ENCODE measurements around the gene ZACN. TPM values are rescaled to one million over a fixed set of nuclear protein-coding genes. Genes with fewer than 3 reads are reported as not detected.
"Not testable (repeated sequence)": the region's sequence is repeated elsewhere in the genome, so short reads cannot be mapped to it uniquely, and the experiment has no call there.

Gene ZACN
- total and polyA plus RNA-seq, 10 donors, result 0.17 to 1.9 (median 1.0) TPM; not detected in 5

GRCh38 chr17:76076765-76077583 lies 2.0 kb upstream of the ZACN start:
- intact Hi-C loops (cut with DNase I; ENCODE audit: low total_unique reads), result no loop called here
- peaks cover 0 to 8% (median under 1%) of the 10 kb centered on the region in 6 donors for H3K36me3 ChIP-seq
- no peaks in the 10 kb centered on the region for H3K9me3 ChIP-seq
- no peak overlapping the region for H3K27ac ChIP-seq
- peaks cover 34 to 79% (median 50%) of the 10 kb centered on the region in 6 donors for H3K4me1 ChIP-seq
- peak; percentile 80 for DNase-seq
- WGBS, 5 donors, result 4 to 13% (median 6%) methylated on average over 8 to 82 of the region's 82 CpGs
- peak overlapping the region in 7 of 8 donors; percentile 14 to 56 (median 19) for H3K4me3 ChIP-seq
- H3K27me3 ChIP-seq (replicated peaks in 1 of 7), result peaks cover 16 to 75% (median 64%) of the 10 kb centered on the region in 7 donors
- TF ChIP-seq POLR2A (IDR thresholded peaks at IDR 0.05), result no peak
- TF ChIP-seq POLR2AphosphoS5 (IDR thresholded peaks at IDR 0.05), result peak; percentile 36 to 76 (median 37)

GRCh38 chr17:76077584-76078110 lies 1.3 kb upstream of the ZACN start:
- 25 to 37% (median 32%) methylated on average over 10 to 12 of the region's 12 CpGs for WGBS, 5 donors
- peaks cover 34 to 76% (median 49%) of the 10 kb centered on the region in 6 donors for H3K4me1 ChIP-seq
- TF ChIP-seq POLR2A (IDR thresholded peaks at IDR 0.05) (no peak), CTCF (IDR thresholded peaks at IDR 0.05 in 8 of 11, conservative IDR thresholded peaks at IDR 0.05 in 3 of 11) (no peak), POLR2AphosphoS5 (IDR thresholded peaks at IDR 0.05) (no peak)
- peaks cover 16 to 75% (median 64%) of the 10 kb centered on the region in 7 donors for H3K27me3 ChIP-seq (replicated peaks in 1 of 7)
- DNase-seq, result no peak
- H3K27ac ChIP-seq, result no peak overlapping the region
- H3K9me3 ChIP-seq, result no peaks in the 10 kb centered on the region
- H3K36me3 ChIP-seq, result peaks cover 0 to 14% (median 4%) of the 10 kb centered on the region in 6 donors
- H3K4me3 ChIP-seq, result no peak overlapping the region
- intact Hi-C loops (cut with DNase I; ENCODE audit: low total_unique reads), result no loop called here

- DNase-seq; H3K4me3 ChIP-seq; intact Hi-C loops (cut with DNase I; ENCODE audit: low total_unique reads); H3K27ac ChIP-seq; H3K9me3 ChIP-seq: not testable (repeated sequence)
- WGBS, 5 donors, result 39 to 61% (median 56%) methylated on average over 5 of the region's 5 CpGs
- peaks cover 31 to 70% (median 44%) of the 10 kb centered on the region in 6 donors for H3K4me1 ChIP-seq
- peaks cover 0 to 22% (median 12%) of the 10 kb centered on the region in 6 donors for H3K36me3 ChIP-seq
- peaks cover 16 to 74% (median 64%) of the 10 kb centered on the region in 7 donors for H3K27me3 ChIP-seq (replicated peaks in 1 of 7)
Observed at GRCh38 chr17:76078370-76078769, 612 bp upstream of the ZACN start.

GRCh38 chr17:76079535-76079955 lies 563 bp downstream of the ZACN start:
- Histone ChIP-seq H3K4me1 (peaks cover 25 to 61% (median 36%) of the 10 kb centered on the region in 6 donors), H3K9me3 (no peaks in the 10 kb centered on the region), H3K27ac (no peak overlapping the region), H3K4me3 (no peak overlapping the region), H3K27me3 (replicated peaks in 1 of 7) (peaks cover 10 to 62% (median 53%) of the 10 kb centered on the region in 7 donors), H3K36me3 (peaks cover 0 to 33% (median 23%) of the 10 kb centered on the region in 6 donors)
- 24 to 47% (median 34%) methylated on average over 7 to 9 of the region's 9 CpGs for WGBS, 5 donors
- DNase-seq, result no peak
- intact Hi-C loops (cut with DNase I; ENCODE audit: low total_unique reads), result no loop called here
- TF ChIP-seq CTCF (IDR thresholded peaks at IDR 0.05 in 8 of 11, conservative IDR thresholded peaks at IDR 0.05 in 3 of 11) (no peak), POLR2AphosphoS5 (IDR thresholded peaks at IDR 0.05) (peak in 2 of 3 donors; percentile 51 to 74)
